IMR-90 (cell line): ENCODE measurements around the gene ROBO1. TPM values are rescaled to one million over a fixed set of nuclear protein-coding genes. Genes with fewer than 3 reads are reported as not detected.
A peak's percentile ranks its signal among the peaks of the same experiment; 100 is the strongest.

Experiments used
- ATAC-seq: fragments of 200-7000 bp; cut with Tn5 transposase; 2 replicates; pipeline ENCODE4 v1.9.1; 2020; ENCODE audit warnings: low read depth, mild to moderate bottlenecking, moderate library complexity
- BruUV-seq: library from RNA; stranded (reverse); fragments of 400-500 nt; replicated peaks from 2 replicates; lab custom pipeline; 2021; lab: Mats Ljungman, UMichigan
- CTCF ChIA-PET: fragments of 300-600 bp; formaldehyde crosslinking; extraction: SDS; loops from one replicate; lab custom pipeline; 2021; ENCODE audit warnings: antibody characterized with exemption; lab: Yijun Ruan, JAX
- POLR2A ChIA-PET: fragments of 300-600 bp; sonication (Branson Sonifier 250); formaldehyde crosslinking; loops from one replicate; lab custom pipeline; 2022; ENCODE audit warnings: antibody characterized with exemption; ENCODE audit not compliant: unreplicated experiment; lab: Charles Lee
- DNase-seq: peaks from one replicate; pipeline ENCODE4 v3.0.0; 2013
- H2AFZ ChIP-seq: replicated peaks from 2 replicates; pipeline ENCODE3; 2013; ENCODE audit warnings: low read length, mild to moderate bottlenecking; ENCODE audit not compliant: poor library complexity
- H2AK5ac ChIP-seq: 2 replicates; pipeline ENCODE4 v1.6.1; 2013; ENCODE audit warnings: low read depth, low read length, inconsistent platforms
- H2AK9ac ChIP-seq: replicated peaks from 2 replicates; pipeline ENCODE3; 2013; ENCODE audit warnings: mild to moderate bottlenecking, low read depth, low read length, moderate library complexity; ENCODE audit not compliant: poor library complexity
- H2BK120ac ChIP-seq: 2 replicates; pipeline ENCODE4 v1.6.1; 2013; ENCODE audit warnings: low read depth, low read length, inconsistent platforms
- H2BK15ac ChIP-seq: 3 replicates; pipeline ENCODE4 v1.6.1; 2013; ENCODE audit warnings: low read depth, low read length, inconsistent platforms
- H2BK20ac ChIP-seq: 2 replicates; pipeline ENCODE4 v1.6.1; 2013; ENCODE audit warnings: low read depth, mild to moderate bottlenecking, inconsistent platforms, low read length, moderate library complexity
- H2BK5ac ChIP-seq: 2 replicates; pipeline ENCODE4 v1.6.1; 2013; ENCODE audit warnings: mild to moderate bottlenecking, low read depth, low read length, inconsistent platforms; ENCODE audit not compliant: poor library complexity, severe bottlenecking
- H3K14ac ChIP-seq: replicated peaks from 2 replicates; pipeline ENCODE4 v1.6.1; 2013; ENCODE audit warnings: low read depth, low read length, inconsistent platforms
- H3K18ac ChIP-seq: 2 replicates; pipeline ENCODE4 v1.6.1; 2013; ENCODE audit warnings: low read depth, low read length, control low read depth
- H3K23ac ChIP-seq: 2 replicates; pipeline ENCODE4 v1.6.1; 2013; ENCODE audit warnings: low read depth, low read length, inconsistent platforms
- H3K27ac ChIP-seq: 2 replicates; pipeline ENCODE4 v1.5.1; 2013; ENCODE audit warnings: mild to moderate bottlenecking, control low read depth, low read length; ENCODE audit not compliant: insufficient read depth
- H3K27me3 ChIP-seq: 2 replicates; pipeline ENCODE4 v1.6.1; 2013; ENCODE audit warnings: low read length; ENCODE audit not compliant: control insufficient read depth, insufficient read depth
- H3K36me3 ChIP-seq: 2 replicates; pipeline ENCODE4 v1.6.1; 2013; ENCODE audit warnings: low read length, mixed read lengths; ENCODE audit not compliant: control insufficient read depth, insufficient read depth
- H3K4ac ChIP-seq: 2 replicates; pipeline ENCODE4 v1.6.1; 2013; ENCODE audit warnings: low read depth, low read length, inconsistent platforms
- H3K4me1 ChIP-seq: 2 replicates; pipeline ENCODE4 v1.6.1; 2013; ENCODE audit warnings: low read length, mixed read lengths; ENCODE audit not compliant: control insufficient read depth, insufficient read depth
- H3K4me2 ChIP-seq: 2 replicates; pipeline ENCODE4 v1.6.1; 2013; ENCODE audit warnings: low read depth, mild to moderate bottlenecking, control low read depth, low read length, moderate library complexity
- H3K4me3 ChIP-seq: 2 replicates; pipeline ENCODE4 v1.5.1; 2013; ENCODE audit warnings: low read depth, mild to moderate bottlenecking, control low read depth, low read length, moderate library complexity; ENCODE audit not compliant: insufficient read depth
- H3K56ac ChIP-seq: 2 replicates; pipeline ENCODE4 v1.6.1; 2013; ENCODE audit warnings: low read length, inconsistent platforms; ENCODE audit not compliant: insufficient read depth; ENCODE audit errors: extremely low read depth
- H3K79me1 ChIP-seq, 2 experiments: 2 replicates each; pipeline ENCODE4 v1.6.1; 2013; ENCODE audit warnings: low read length in 2 of 2, inconsistent platforms in 1 of 2, low read depth in 1 of 2
- H3K9ac ChIP-seq: 2 replicates; pipeline ENCODE4 v1.6.1; 2013; ENCODE audit warnings: low read depth, low read length, control low read depth
- H3K9me1 ChIP-seq: 2 replicates; pipeline ENCODE4 v1.6.1; 2013; ENCODE audit warnings: low read length, inconsistent platforms; ENCODE audit not compliant: insufficient read depth
- H3K9me3 ChIP-seq: 2 replicates; pipeline ENCODE4 v1.6.1; 2013; ENCODE audit warnings: low read length; ENCODE audit not compliant: control insufficient read depth, insufficient read depth
- H4K20me1 ChIP-seq: 2 replicates; pipeline ENCODE4 v1.6.1; 2013; ENCODE audit warnings: low read length, inconsistent platforms; ENCODE audit not compliant: insufficient read depth
- H4K5ac ChIP-seq: 2 replicates; pipeline ENCODE4 v1.6.1; 2013; ENCODE audit warnings: mild to moderate bottlenecking, low read depth, low read length, control low read depth
- H4K8ac ChIP-seq, 2 experiments: 2 replicates each; pipeline ENCODE4 v1.6.1; 2013; ENCODE audit warnings: low read depth in 2 of 2, low read length in 2 of 2, control low read depth in 1 of 2, inconsistent platforms in 1 of 2
- H4K91ac ChIP-seq: 2 replicates; pipeline ENCODE4 v1.6.1; 2013; ENCODE audit warnings: low read depth, low read length, inconsistent platforms; ENCODE audit not compliant: insufficient read depth
- CEBPB ChIP-seq: IDR thresholded peaks from 2 replicates; pipeline ENCODE4 v1.6.1; 2012; ENCODE audit warnings: low read depth, low read length, improper control_type of control experiment
- MXI1 ChIP-seq: IDR thresholded peaks from 2 replicates; pipeline ENCODE4 v1.6.1; 2012; ENCODE audit warnings: low read depth, mild to moderate bottlenecking, low read length, moderate library complexity, borderline replicate concordance
- NFE2L2 ChIP-seq: fragments of 150-350 bp; IDR thresholded peaks from 2 replicates; pipeline ENCODE4 v1.6.1; 2016; ENCODE audit warnings: low read depth, mild to moderate bottlenecking, low read length
- RAD21 ChIP-seq: IDR thresholded peaks from 2 replicates; pipeline ENCODE4 v1.6.1; 2012; ENCODE audit warnings: low read length, improper control_type of control experiment
- USF2 ChIP-seq: fragments of 150-350 bp; IDR thresholded peaks from 2 replicates; pipeline ENCODE4 v1.6.1; 2017; ENCODE audit warnings: mild to moderate bottlenecking, antibody characterized with exemption, low read length, low read depth
- WGBS, 2 experiments: methylation state at CpG; one replicate each; pipeline versions ENCODE4 v1.1.5 to v1.1.7; 2013; ENCODE audit warnings: missing lambda C conversion rate in 2 of 2; ENCODE audit not compliant: insufficient read length in 1 of 2; ENCODE audit errors: extremely low coverage in 2 of 2; 5-methylcytosine and 5-hydroxymethylcytosine counted together
- dilution Hi-C: fragments of 300-500 bp; cut with HindIII; formaldehyde crosslinking; loops from one replicate; pipeline ENCODE4 v1.14.3; 2018; ENCODE audit warnings: low sequenced_read_pairs; ENCODE audit not compliant: unreplicated experiment
- in situ Hi-C: fragments of 300-500 bp; cut with MboI; formaldehyde crosslinking; loops from 3 replicates; pipeline ENCODE4 v1.14.3; 2019; ENCODE audit warnings: low sequenced_read_pairs, inconsistent platforms, mixed read lengths
- intact Hi-C: fragments of 100-400 bp; cut with micrococcal nuclease; formaldehyde crosslinking; loops from 2 replicates; pipeline ENCODE4 v1.10.0; 2022
- polyA plus RNA-seq, 3 experiments: library from polyadenylated mRNA; depleted of rRNA; stranded (reverse); fragments of >200 nt; gene quantifications; 2 replicates each; pipeline ENCODE4 v1.2.3, GENCODE V29; 2012; ENCODE audit warnings: low replicate concordance in 1 of 3
- total RNA-seq: library from RNA; depleted of rRNA; stranded (reverse); fragments of >200 nt; gene quantifications from 2 replicates; pipeline ENCODE4 v1.2.3, GENCODE V29; 2012

ROBO1 gene
- total and polyA plus RNA-seq, 2 of the 4 experiments (the other 2 are of a cell fraction): 24.1 to 53.9 TPM

- dilution Hi-C loops (no loop called here), intact Hi-C loops (no loop called here), in situ Hi-C loops (no loop called here)
- Histone ChIP-seq H3K4me1 (no peaks in the 10 kb centered on the region), H3K27me3 (no peaks in the 10 kb centered on the region), H2BK20ac (no peak overlapping the region), H3K79me1 (no peaks in the 10 kb centered on the region), H2AK5ac (no peak overlapping the region), H3K4ac (no peak overlapping the region), H3K18ac (no peak overlapping the region), H4K5ac (no peak overlapping the region), H3K36me3 (no peaks in the 10 kb centered on the region), H4K91ac (no peak overlapping the region), H3K9ac (no peak overlapping the region), H2AK9ac (no peak overlapping the region), H3K4me3 (no peak overlapping the region), H2BK120ac (no peak overlapping the region), H4K8ac (no peak overlapping the region), H3K9me3 (no peaks in the 10 kb centered on the region), H2AFZ (no peak overlapping the region), H3K27ac (no peak overlapping the region), H3K4me2 (no peak overlapping the region), H3K9me1 (no peaks in the 10 kb centered on the region), H3K14ac (no peak overlapping the region), H3K23ac (no peak overlapping the region), H3K56ac (no peak overlapping the region), H4K20me1 (no peaks in the 10 kb centered on the region), H2BK15ac (no peak overlapping the region), H2BK5ac (no peak overlapping the region)
- POLR2A ChIA-PET: no interaction called here
- no TSS peak for BruUV-seq
- ATAC-seq (no peak), DNase-seq (no peak)
- WGBS, 2 experiments: no CpG with 5 or more reads among the region's 3 CpGs
- CTCF ChIA-PET: no interaction called here
- no peak for TF ChIP-seq NFE2L2
- TF ChIP-seq USF2: no peak
- TF ChIP-seq RAD21: no peak
- TF ChIP-seq CEBPB: peak; percentile 89
- no peak for TF ChIP-seq MXI1
Measured at GRCh38 chr3:79670178-79670577, 97.6 kb downstream of the ROBO1 start.
